AG10803 (cell line): Measurements from ENCODE around the gene MATN1.

Experiments used
- DNase-seq: peaks from one replicate; pipeline ENCODE4 v3.0.0; 2010; ENCODE audit warnings: low read depth
- H3K4me3 ChIP-seq: 2 replicates; pipeline ENCODE4 v1.5.1; 2011; ENCODE audit warnings: mild to moderate bottlenecking, low read length, control low read depth
- TF ChIP-seq, protein P1 (sequence below): conservative IDR thresholded peaks from 2 replicates; pipeline ENCODE4 v1.5.1; 2011; ENCODE audit warnings: mild to moderate bottlenecking, low read length, control low read depth, inconsistent platforms

The MATN1 gene

DNA sequence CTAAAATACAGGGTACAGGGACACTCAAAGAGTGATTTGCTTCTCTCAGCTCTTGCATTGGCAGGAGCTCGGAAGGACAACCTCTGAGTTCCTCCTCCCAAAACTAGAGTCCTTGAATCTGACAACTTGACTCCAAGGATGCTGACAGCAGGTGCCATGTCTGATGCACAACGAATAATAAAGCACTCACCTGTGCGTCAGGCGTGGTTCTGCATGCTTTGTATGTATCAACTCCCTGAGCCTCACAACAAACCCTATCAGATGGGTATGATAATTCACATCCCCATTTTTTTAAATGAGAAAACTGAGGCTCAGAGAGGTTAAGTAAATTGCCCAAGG is 32.8 kb upstream of the MATN1 start:
- TF ChIP-seq, protein P1, sequence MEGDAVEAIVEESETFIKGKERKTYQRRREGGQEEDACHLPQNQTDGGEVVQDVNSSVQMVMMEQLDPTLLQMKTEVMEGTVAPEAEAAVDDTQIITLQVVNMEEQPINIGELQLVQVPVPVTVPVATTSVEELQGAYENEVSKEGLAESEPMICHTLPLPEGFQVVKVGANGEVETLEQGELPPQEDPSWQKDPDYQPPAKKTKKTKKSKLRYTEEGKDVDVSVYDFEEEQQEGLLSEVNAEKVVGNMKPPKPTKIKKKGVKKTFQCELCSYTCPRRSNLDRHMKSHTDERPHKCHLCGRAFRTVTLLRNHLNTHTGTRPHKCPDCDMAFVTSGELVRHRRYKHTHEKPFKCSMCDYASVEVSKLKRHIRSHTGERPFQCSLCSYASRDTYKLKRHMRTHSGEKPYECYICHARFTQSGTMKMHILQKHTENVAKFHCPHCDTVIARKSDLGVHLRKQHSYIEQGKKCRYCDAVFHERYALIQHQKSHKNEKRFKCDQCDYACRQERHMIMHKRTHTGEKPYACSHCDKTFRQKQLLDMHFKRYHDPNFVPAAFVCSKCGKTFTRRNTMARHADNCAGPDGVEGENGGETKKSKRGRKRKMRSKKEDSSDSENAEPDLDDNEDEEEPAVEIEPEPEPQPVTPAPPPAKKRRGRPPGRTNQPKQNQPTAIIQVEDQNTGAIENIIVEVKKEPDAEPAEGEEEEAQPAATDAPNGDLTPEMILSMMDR = no peak
- DNase-seq = no peak
- no peak overlapping the region for H3K4me3 ChIP-seq

DNA sequence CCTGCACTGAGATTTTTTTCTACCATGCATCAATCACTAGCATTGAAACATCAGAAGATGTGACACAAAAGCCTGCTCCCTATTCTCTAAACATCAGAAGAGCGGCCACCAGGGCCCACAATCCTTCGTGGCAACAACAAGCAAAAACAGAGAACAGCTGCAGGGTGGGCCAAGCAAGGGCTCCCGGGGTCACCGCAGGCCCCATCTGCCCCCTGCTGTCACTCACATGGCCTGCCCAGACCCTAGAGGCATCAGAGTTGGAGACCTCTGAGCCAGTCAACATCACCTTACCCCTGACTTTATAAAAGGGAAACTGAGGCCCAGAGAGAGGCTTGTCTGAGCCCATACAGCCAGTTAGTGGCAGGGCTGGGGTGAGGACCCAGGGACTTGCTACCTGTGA is 32.4 kb upstream of the MATN1 start:
- DNase-seq = no peak
- no peak overlapping the region for H3K4me3 ChIP-seq

DNA sequence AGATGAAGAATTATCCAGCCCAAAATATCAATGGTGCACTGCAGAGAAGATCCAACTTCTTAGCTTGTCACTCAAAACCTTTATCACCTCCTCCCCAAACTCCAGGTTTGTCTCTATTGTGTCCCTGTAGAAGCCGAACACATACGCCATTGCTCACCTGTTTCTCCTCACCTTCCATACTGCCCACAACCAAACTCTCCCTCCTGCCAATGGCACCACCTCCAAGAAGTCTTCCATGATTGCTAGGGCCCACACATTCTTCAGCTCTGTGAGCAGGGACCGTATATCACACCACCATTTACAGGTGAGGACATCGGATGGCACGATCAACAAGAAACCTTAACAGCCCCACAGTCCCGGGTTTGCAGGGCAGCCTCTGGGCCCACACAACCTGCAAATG is 31.9 kb upstream of the MATN1 start:
- no peak overlapping the region for H3K4me3 ChIP-seq
- DNase-seq = no peak
- TF ChIP-seq, protein P1 = no peak

More for the DNA sequence above, 32.4 kb upstream of the MATN1 start:
- TF ChIP-seq, protein P1 = no peak

DNA sequence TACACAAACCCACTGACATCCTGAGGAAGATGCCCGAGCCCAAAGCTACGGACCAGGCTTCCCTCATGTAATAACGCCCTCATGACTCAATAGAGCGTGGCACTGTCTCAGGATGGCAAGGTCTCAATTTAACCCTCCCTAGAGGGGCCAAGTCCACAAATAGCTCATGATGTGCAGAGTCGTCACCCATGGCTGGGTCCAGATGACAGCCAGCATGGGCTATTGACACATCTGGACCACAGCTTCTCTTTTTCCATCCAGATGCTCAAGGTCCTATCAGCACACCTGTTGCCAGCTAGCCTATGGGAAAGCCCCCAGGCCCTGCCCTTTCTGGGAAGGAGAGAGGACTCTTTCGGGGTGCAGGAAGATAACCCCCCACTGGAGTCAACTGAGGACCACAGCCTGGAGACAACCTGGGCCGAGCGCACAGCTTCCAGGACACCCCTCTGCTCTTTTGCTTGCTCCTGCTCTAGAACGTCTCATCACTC is 31.3 kb upstream of the MATN1 start:
- DNase-seq = no peak
- H3K4me3 ChIP-seq = no peak overlapping the region

DNA sequence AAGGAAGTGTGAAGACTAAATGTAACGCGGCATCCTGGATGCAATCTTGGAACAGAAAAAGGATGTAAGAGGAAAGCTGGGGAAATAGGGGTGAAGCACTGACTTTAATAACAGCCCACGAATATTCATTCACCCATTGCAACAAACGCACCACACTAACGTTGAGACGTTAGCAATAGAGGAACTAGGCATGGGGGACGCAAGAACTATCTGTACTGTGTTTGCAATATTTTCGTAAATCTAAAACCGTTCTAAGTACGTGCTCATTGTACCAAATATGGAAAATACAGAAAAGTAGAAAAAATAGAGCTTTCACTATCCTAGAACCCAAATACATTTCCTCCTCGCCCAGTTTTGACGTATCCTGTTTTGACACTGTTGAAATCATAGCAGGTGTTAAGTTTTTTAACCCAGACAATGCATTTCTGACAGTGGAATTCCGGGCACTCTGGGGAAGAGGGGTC is 30.3 kb upstream of the MATN1 start:
- no peak for DNase-seq
- TF ChIP-seq, protein P1 = no peak
- no peak overlapping the region for H3K4me3 ChIP-seq

More for the DNA sequence above, 31.3 kb upstream of the MATN1 start:
- TF ChIP-seq, protein P1 = no peak

DNA sequence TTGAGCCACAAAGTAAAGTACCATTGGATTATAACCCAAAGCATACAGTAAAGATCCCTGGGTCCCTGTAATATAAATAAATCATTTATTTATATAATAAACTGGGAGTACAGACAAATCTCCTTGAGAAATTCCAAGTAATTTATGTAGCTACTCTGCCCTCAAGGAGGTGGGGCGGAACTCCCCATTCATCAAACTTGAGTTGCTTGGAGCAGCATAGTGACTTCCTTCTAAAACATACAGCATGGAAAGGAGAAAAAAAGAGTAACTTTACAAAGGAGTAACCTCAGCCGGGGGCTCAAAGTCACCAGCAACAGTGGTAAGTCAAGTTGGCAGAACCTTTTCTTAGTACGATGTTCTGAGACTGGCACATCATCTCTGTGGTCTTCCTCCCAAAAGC is 29.7 kb upstream of the MATN1 start:
- no peak for DNase-seq
- no peak overlapping the region for H3K4me3 ChIP-seq
- TF ChIP-seq, protein P1 = no peak

DNA sequence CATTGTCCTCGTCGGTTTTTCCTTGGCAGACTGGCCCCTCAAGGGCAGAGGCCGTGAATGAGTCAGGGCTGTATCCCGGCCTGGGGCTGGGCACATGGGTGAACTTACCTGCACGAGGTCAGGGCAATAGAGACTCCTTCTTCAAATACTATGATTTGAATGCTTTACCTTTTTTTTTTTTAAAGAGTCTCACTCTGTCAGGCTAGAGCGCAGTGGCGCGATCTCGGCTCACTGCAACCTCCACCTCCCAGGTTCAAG is 29.2 kb upstream of the MATN1 start:
- no peak overlapping the region for H3K4me3 ChIP-seq
- no peak for DNase-seq
- TF ChIP-seq, protein P1 = no peak
